ENCODE data around the gene CCDC120.

The CCDC120 gene

GRCh38 chrX:49058794-49059193 is at the start of gene CCDC120:
Gene CCDC120, plus strand, starts transcription at chrX:49058999. Its CDS starts 3,043 bp downstream, at chrX:49062042.
- no peak for DNase-seq (ENCODE audit: low spot score)

DNA sequence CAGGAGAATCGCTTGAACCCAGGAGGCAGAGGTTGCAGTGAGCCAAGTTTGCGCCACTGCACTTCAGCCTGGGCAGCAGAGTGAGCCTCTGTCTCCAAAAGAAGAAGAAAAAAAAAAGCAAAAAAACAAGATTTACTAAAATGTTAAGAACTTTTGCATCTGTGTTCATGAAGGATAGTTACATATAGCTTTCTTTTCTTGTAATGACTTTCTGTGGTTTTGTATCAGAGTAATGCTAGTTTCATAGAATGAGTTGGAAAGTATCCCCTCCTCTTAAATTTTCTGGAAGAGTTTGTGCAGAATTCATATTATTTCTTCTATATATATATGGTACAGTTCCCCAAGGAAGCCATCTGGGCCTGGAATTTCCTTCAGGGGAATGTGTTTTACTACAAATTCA is 39.7 kb upstream of the CCDC120 start:
- no peak for DNase-seq (ENCODE audit: low spot score)

DNA sequence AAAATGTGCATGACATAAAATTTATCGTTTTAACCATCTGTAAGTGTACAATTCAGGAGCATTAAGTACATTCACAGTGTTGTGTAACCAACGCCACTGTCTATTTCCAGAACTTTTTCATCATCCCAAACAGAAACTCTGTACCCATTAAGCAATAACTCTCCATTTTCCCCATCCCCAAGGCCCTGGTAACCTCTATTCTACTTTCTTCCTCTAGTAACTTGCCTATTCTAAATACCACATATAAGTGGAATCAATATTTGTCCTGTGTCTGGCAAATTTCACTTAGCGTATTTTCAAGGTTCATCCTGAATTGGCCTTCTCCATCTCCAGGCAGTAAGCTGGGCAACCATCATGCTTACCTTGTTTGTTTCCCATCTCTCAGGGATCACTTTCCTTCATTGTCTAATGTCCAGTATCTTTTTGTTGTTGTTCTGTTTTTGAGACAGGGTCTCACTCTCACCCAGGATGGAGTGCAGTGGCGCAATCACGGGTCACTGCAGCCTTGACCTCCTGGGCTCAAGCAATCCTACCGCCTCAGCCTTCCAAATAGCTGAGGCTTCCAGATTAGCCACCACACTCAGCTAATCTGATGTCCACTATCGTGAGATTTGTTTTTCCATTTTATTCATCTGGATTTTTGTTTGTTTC is 39.1 kb upstream of the CCDC120 start:
- DNase-seq (ENCODE audit: low spot score) = no peak

DNA sequence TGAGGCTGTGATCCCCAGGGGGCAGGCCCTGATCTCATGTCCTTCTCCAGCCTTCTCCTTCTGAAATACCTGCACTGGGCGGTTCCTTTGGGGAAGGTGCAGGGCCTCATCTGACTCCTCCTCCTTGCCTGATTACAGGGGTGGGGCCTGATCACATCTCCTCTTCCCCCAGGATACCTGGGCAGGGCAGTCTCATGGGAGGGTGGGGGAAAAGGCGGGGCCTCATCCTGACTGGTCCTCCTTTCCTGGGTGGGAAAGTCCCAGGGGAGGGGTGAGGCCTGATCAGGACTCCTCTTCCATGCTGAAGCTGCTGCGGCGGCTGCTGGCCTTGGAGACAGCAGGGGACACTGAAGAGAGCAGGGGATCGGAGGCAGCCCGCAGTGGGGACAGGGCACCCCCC is 28.9 kb upstream of the CCDC120 start:
- no peak for DNase-seq (ENCODE audit: low spot score)

DNA sequence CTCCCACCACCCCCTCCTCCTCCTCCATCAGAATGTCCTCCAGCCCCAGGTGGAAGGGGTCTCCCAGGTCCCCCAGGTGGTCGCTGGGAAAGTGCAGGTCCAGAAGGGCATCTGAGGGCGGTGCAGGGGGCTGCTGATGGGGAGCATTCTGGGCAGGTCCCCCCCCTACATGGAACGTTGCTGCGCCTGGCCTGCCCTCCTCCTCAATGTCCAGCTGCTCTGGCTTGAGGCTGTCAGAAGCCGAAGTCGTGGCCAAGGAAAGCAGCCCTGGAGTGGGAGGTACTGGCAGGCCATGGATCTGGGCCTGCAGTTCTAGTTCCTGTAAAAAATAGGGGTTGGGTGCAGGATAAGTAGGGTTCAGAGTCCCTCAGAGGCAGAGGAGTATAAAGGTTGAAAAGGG is 28.5 kb upstream of the CCDC120 start:
- no peak for DNase-seq (ENCODE audit: low spot score)

- DNase-seq (ENCODE audit: low spot score) = no peak
Measured at GRCh38 chrX:49037883-49038475, 20.8 kb upstream of the CCDC120 start.

GRCh38 chrX:49039598-49040375 is 19.0 kb upstream of the CCDC120 start:
- no peak for DNase-seq (ENCODE audit: low spot score)

- no peak for DNase-seq (ENCODE audit: low spot score)
Measured at GRCh38 chrX:49040376-49040955, 18.3 kb upstream of the CCDC120 start.

DNA sequence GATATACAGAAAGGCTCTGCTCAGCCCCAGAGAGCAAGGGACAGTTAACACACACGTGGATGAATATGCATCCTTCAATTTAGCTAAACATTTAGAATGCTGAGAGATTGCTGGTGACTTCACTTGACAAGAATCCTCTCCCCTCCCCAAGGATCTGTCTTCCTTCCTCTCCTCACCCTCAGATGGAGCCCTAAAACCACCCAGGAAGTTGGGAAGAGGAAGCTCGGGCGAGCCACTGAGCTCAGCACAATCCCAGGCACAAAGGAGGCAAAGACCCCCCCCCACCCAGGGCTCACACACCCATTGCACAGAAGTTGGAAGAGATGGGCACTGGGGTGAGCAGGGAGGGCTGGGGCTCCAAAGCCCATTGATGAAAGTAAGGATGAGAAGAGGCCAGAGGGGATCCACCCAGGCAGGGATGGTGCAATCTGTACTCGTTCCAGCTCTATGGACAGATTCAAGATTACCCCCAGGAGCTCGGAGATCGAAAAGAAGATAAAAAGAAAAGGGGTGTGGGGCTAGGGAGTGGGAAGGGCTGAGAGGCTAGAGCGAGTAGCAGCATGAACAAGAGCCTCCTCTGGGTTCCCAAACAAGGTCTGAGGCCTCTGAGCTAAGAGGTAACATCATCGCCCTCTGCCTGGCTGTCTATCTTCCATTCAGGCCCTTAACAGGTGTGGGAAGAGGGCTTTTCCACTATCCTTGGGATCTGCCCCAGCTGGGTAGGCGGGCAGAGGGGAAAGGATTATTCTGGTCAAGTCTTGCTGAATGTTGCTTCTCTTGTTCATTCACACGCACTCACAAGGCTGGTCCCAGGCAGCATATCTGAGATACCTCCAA is 16.8 kb upstream of the CCDC120 start:
- no peak for DNase-seq (ENCODE audit: low spot score)

GRCh38 chrX:49042581-49043219 is 16.1 kb upstream of the CCDC120 start:
- DNase-seq (ENCODE audit: low spot score) = no peak

DNA sequence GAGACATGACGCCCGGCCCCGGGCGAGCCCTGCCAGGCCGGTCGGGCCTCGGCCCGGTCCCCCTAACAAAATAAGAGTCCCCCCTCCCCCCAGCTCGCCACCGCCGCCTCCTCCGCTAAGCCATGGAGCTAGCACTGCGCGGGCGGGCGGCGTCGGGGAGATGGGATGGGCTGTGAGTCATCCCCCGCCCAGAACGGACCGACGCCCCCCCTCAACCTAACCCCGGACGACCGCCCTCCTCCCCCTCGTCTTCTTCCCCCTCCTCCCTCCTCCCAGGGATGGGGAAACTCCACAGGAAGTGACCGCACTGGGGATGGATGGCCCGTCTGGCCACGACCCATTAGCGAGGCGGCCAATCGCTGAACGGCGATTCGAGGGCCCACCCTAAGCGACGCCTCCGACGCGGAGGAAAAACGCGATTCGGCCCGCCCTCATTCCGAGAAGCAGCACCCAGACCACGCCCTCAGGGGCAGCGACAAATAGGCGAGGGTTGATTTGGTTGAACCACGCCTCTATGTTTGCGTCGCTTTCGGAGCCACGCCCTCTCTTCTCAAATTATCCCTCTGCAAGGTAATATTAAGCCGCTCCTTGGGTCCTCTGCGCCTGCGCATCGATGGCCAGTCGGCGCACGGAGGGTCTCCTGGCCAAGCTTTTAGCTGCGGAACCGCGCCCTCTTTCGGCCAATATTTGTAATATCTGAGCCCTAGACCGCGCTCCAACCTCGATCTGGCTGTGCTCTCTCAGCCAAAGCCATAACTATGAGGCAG is 15.4 kb upstream of the CCDC120 start, which contains the start of gene TFE3:
TSS of gene TFE3 (minus strand) at position 138 of the 767 bp plus-strand sequence. CDS start at position 7, 131 bp downstream.
- DNase-seq (ENCODE audit: low spot score) = peak; percentile 92

GRCh38 chrX:49043987-49044281 is 14.9 kb upstream of the CCDC120 start:
- no peak for DNase-seq (ENCODE audit: low spot score)

- DNase-seq (ENCODE audit: low spot score) = peak; percentile 77
Measured at GRCh38 chrX:49053223-49054072, 5.4 kb upstream of the CCDC120 start.

DNA sequence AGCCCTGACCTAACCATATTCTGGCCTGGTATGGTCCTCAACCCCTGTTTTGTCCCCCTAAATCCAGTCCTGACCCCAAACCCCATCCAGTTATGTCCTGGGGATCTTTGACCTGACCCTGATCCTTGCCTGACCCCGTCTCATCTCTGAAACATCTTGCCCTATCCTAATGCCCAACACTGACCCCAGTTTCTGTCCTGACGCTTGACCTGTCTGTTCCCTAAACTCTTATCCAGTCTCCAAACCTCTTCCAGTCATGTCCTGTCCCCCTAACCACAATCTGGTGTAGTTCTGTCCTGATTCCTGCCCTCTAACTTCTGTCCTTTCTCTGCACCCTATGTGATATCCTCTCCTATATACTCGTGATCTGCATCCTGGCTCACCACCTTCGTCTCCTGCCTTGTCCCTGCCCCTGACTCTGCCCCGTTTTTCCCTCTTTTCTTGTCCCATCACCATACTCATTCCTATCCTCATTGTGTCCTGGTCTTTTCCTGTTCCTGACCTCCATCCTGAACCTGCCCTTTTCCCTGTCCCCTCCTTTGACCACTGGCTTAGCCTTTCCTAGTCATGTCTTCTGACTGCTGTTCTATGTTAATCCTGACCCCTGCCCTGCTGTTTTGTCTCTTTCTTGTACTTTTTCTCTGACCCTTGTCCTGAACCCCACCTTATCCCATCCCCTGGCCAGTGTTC is 4.6 kb upstream of the CCDC120 start:
- DNase-seq (ENCODE audit: low spot score) = no peak

GRCh38 chrX:49059201-49059600 is 402 bp downstream of the CCDC120 start:
- no peak for DNase-seq (ENCODE audit: low spot score)

DNA sequence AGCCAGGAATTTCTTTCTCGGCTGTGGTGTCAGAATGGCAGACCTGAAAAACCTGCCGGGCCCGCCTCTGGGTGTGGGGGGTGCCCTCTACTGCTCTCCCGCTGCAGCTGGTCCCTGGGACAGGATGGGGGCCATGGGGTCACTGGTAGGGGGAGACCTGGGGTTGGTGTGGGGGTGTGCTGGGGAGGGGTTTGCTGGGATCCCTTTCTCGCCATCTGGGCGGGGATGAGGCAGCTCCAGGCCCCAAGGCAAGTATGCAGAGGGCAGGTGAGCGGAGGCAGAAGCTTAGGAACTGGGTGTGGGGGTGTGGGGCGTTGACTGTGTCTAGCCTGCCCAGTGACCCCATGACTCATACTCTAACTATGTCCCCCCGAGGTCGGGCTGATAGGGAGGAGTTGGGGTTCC is 884 bp downstream of the CCDC120 start:
- DNase-seq (ENCODE audit: low spot score) = no peak

DNA sequence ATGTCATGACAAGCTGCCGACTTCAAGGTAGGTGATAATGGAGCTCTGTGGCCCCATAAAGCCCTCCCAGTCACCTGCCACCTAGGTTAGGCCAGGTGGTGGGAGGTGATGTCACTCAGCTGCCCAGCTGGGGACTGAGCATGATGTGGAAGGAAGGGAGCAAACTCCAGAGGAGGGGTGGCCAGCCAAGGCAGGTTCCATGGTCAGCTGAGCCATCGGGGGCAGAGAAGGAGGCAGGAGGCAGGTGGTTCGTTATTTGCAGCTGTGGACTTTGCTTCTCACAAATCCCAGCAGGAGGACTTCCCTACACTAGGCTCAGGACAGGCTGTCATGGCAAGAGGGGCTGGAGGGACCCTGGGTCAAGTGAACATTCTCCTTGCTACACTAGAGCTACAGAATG is 2.1 kb downstream of the CCDC120 start:
- no peak for DNase-seq (ENCODE audit: low spot score)

GRCh38 chrX:49061490-49061889 is 2.7 kb downstream of the CCDC120 start:
- no peak for DNase-seq (ENCODE audit: low spot score)

DNA sequence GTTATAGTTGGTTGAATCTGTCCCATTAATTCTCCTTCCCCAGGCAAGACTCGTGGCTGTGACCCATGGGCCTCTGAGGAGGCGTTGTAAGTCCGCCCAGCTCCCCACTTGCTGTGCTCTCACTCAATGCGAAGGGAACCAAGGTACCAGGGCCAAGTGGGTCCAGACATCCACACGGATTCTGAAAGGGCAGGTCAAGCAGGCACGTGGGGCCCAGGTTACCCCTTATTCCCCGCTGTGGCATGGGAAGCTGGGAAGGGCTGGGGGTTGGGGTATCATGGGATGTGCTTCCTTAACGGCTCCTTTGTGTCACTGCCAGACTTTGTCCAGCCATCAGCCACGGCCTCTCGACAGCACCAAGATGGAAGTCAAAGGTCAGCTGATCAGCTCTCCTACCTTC is 3.1 kb downstream of the CCDC120 start:
- no peak for DNase-seq (ENCODE audit: low spot score)

Data from germinal center (tissue), 1 donor.